NCI-H1048 (cell line): ENCODE results near the gene ST6GALNAC4.

ENCODE experiments used
- DNase-seq: peaks from one replicate; lab custom pipeline; 2025; lab: John Stamatoyannopoulos, UW

ST6GALNAC4 gene

DNA sequence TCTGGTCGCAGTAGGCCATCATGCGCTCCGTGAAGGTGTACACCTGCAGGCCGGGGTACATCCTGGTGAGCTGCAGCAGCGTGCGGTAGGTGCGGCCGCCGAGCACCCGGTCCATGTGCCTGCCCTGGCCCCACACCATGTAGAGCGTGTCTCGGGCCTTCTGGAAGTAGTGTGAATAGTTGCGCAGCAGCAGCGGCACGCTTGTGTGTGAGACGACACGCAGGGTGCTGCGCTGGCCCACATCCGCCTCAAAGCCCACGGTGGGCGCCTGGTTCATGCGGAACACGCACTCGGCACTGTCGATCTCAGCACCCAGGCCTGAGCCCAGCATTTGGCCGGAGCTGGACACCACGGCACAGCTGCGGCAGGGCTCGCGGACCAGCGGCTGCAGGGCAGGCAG is 4.5 kb downstream of the ST6GALNAC4 start:
- no peak for DNase-seq

DNA sequence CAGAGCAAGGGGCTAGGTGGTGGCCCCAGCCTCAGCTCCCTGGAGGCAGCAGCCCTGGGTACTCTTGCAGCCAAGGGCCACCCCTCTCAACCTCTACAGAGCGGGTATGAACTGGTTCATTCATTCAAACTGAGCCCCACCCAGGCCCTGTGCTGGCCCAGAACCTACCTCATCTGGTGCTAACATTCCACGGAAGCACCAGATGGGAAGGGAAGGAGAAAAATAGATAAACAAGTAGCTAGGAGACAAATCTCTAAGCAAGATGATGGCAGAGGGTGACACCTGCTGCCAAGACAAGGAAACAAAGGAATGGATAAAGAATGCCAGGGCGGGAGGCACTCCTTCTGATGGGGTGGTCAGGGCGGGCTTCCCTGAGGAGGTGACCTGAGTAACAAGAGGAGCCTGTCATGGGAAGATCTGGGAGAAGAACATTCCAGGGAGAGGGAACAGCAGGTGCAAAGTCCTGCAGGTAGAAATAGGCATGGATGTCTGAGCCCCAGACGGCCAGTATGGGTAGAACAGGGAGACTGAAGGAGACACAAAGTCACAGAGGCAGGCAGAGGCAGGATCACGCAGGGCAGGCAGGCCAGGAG is 6.1 kb downstream of the ST6GALNAC4 start:
- no peak for DNase-seq

DNA sequence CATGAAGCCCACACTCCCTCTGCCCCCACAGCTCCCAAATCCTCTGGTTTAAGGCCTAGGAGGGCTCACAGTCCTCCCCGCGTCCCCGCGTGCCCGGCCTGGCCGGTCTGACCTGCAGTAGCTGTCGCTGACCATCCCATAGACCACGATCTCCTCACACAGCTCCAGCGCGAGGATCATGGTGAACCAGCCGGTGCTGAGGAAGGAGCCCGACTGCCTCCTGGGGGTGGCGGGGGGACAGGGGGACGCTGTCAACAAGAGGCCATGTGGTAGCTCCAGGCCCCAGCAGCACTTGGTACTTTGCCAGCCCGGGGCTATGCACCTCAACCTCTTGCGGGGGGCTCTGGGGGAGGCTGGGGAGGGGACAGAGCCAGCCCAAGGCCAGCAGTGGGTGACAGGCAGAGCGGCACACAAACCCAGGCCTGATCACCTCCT is 7.0 kb downstream of the ST6GALNAC4 start:
- no peak for DNase-seq

DNA sequence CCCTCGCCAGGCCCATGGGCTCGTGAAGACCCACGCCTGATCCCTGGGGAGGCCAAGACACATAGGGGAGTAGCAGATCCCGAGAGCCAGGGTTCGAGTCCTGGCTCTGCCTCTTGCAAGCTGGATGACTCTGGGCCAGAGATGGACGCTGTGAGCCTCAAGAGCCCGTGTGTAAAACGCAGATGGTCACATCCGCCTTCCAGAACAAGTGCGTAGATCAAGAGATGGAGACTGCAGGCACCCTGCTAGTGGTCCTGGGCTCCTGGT is 8.2 kb downstream of the ST6GALNAC4 start:
- DNase-seq: no peak

DNA sequence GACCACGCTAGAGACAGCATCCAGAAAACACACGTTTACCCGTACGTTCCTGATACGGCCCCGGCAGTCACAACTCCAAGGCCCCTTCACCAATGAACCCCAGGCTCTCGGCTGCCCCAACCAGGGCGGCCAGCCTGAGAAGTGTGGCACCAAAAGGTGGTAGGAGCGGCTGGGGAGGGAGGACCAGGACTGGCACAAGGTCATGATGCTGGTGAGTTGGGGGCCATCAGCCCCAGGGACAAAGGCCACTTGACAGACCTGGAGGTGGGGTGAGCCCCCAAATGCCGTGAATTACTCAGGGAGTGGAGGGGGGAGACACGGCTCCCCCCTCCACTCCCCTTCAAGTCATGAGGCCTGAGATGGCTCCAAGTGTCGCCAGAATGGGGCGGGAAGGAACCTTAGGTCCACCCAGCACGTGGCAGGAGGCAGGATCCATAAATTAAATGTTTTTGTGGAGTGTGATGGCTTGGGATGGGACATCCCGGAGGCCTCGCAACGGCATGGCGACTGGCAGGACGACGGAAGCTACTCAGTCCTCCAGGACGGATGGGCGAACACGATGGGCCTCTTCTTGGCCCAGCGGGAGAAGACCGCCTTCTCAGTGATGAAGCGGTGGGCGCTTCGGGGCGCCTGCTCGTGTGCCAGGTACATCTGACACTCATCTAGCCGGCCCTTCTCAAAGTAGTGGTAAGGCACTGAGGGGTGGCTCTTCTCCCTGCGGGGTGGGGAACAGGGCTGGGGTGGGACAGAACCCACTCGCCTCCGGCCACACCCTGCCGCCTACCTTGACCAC is 8.8 kb downstream of the ST6GALNAC4 start:
- DNase-seq: no peak

DNA sequence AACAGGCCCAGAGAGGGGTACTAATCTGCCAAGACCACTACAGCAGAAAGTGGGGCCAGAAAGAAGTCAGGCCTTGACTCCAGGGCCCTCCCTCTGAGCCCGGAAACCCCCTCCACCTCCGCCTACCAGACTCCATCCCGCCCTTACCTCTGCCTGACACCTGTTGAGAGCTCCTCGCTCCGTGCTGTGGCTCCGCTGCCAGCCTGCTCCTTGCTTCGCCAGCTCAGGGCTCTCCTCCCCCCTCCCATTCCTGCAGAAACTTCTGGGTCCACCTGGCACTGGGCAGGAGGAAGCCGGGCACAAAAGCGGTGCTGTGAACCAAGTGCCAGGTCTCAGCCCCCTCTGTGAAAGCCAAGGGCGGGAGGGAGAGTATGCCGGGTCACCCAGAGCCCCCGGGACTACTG is 11.1 kb downstream of the ST6GALNAC4 start:
- no peak for DNase-seq

DNA sequence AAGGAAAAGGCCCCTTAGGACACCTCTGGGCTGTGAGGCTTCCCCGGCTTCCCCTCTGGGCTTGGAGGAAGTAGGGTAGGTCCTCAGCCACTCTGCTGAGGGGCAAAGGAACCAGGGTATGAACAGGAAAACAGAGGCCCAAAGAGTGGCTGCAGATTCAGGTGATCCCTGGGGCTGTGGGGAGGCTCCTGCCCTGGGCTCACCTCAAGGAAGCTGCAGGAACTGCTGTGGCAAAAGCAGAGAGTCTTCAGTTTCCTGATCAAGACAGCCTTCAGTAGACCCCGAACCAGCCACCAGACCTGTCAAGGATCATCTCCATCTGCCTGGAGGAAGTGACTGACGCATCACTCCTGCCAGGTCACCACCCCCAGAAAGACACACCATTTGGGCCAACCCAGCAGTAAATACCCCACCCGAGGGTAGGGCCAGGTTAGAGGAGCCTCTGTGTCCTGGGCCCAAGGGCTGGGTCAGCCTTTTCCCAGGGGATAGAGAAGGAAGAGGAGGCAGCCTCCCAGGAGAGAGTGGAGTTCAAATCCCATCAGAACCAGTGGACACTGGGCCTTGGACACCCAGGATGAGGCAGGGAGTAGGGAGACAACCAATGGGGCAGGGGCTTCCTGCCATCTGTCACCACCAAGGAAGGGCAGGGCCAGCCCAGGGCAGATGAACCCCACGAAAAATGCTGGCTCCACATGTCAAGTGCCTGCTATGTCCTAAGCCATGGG is 11.7 kb downstream of the ST6GALNAC4 start:
- DNase-seq: no peak

DNA sequence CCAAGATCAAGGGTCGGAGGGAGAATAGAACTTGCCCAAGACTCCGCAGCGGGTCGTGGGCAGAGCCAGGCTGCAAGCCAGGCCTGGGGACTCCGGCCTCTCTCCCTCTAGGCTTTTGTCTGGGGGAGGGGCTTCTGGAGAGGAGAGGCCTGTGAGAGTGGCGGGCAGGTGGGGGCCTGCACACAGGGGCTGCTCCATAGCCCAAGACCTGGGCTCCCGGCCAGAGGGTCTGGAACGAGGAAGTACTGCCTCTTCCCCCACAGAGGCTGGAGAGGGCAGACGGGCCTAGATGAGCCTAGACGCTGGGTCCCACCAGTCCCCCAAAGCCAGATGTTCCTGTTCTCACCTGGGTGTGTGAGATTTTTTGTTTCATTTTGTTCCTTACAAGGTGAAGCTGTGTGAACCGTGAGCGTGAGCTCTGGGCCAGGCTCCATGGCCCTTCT is 12.3 kb downstream of the ST6GALNAC4 start:
- no peak for DNase-seq

DNA sequence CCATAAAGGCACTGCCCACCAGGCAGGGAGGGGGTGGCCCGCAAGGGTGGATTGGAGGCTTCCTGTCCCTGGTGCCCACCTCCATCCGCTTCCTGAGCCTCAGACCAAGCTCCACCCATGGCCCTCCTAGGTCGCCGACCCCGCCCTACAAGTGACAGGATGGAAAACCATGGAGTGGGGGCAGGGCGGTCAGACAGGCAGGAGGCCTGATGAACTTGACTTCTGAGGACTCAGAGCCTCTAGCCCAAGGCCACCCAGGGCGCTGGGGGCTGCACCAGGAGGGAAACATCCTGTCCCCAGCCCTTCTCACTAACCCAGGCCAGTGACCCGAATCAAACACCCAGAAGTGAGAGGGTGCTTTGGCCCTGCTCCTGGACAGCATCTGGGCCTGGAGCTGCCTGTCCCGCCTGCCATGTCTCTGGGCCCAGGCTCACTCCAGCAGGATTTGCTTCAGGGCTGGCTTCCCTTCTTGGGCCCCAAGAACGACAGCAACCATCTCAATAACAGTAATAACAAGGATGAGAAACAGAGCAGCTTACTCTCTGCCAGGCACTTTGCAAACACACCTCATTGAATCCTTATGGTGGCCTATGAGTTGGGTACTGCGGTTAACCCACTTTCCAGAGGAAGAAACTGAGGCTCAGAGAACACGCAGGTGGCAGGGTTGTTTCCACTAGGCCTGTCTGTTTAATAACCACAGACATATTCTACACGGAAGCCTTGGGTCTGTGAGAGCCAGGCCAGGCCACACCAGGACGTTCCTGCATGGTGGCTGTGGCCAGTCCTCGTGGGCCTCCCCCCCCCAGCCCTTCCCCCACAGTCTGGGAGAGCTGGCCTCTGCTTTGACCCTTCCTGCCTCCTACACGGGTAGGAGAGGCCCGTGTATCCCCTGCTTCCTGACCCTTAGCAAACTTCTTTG is 13.0 kb downstream of the ST6GALNAC4 start:
- no peak for DNase-seq

DNA sequence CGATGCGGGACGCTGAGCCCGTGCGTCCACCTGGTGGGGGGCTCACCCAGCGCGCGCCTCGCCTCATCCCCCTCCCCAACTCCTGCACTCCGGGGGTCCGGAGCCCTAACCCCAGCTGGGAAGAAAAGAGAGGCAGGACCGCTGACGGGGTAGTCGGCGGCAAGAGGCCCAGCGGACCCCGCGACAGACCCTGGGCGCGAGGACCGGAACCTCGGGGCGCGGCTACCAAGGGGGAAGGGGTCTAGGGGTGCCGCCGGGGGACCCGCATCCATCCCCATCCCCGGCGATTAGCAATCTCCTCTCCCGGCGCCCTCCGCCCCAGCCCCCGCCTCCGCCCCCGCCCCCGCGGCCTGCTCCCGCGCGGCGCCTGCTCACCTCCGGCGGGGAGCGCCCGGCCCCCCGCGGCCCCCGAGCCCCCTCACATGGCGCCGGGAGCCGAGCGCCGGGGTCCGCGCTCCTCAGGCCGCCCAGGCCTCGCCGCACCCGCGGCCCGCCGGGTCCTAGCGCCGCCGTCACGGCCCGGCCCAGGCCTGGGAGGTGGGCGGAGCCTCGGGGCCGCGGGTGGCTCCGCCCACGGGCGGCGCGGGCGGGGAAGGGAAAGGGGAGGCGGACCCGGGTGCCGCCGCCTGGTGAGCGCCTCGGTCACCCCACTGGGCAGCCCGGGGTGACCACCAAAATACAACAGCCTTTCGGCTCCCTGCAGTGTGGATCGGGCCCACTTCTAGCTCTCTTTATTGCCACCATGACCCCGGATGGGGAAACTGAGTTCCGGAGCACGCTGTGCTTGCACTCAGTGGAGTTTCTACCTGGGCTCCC is 17.5 kb downstream of the ST6GALNAC4 start, which contains the start of gene ST6GALNAC6:
ST6GALNAC6 (minus strand) TSS at position 476 of the 816 bp plus-strand sequence. CDS start 1,622 bp downstream, outside the sequence.
- DNase-seq: peak; percentile 34

DNA sequence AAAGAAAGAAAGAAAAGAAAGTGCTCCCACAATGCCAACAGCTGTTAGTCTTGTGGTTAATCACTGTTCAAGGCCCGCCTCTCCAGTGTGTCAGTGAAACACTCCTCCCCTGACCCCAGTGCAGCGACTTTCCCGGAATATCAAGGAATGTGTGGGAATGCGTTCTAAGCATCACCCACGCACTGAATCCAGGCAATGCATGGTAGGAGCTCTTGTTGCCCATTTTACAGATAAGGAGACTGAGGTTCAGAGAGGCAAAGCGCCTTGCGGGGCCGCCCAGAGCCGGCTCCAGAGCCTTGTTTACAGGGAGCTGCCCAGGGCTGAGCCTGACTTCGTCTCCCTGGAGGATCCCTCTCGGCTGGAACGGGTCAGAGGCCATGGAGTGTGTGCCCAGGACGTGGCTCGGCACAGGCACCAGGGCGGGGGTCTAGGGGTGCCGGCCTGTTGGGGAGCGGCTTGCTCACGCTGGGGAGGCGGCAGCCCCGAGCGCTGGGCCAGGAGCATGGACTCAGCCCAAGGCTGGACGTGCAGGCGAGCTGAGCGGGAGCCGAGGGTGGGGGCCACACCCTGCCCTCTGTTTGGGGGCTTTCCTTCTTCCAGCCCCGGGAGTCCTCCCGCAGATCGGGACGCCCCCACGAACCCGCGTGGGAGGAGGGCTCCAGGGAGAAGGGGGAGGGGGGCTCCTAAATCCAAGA is 18.3 kb downstream of the ST6GALNAC4 start:
- no peak for DNase-seq

DNA sequence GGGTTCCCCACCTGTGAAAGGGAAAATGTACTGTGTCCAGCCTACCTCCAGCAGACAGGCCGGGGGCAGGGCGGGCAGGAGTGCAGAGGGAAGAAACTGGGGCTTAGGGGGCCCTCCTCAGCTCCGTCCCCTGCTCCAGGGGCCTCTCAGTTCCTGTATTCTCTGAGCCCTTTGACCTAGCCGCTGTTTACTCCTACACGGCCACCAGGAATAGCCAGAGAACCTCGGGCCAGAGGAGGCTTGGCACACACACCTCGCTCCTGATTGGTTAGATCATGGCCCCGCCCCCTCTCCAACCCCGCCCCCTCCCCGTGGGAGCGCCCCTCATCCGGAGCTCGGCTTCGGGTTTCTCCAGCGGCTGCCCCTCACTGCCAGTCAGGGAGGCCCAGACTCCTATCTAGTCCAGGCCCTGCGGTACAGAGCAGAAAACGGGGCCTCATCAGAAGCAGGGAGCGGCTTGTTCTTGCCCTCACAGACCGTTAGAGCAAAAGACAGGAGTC is 19.6 kb downstream of the ST6GALNAC4 start:
- peak; percentile 64 for DNase-seq

DNA sequence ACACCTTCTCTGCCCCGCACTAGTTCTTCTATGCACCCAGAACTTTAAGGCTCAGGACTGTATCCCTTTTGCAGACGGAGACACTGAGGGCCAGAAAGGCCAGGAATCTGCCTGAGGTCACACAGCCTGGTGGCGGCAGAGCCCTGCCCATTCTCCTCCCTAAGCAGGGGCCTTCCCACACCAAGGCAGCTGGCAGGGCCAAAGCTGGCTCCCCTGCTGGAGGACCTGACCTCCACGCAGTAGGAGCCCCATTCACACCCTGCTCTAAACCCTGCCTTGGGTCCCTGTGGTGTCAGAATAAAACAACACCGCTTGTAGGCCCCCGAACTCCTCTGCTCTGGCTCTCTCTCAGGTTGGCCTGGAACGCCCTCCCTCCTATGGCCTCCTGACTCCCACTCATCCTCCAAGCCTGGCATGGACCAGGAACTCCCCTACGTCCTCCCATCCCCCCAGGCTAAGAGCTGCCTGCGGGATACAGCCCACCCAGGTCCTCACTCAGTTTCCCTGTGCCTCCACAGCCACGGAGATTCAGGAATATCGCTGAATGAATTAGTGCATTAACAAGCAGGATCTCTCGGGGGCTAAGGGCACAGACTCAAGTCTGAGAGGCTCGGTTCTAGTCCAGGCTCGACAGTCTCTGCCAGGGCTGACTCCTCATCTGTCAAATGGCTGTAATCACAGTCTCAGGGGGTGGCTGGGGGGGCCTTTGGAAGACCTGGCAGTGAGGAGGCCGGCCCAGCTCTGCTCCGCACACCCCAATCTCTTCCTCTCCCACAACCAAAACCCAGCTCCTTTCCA is 20.2 kb downstream of the ST6GALNAC4 start:
- DNase-seq: no peak

DNA sequence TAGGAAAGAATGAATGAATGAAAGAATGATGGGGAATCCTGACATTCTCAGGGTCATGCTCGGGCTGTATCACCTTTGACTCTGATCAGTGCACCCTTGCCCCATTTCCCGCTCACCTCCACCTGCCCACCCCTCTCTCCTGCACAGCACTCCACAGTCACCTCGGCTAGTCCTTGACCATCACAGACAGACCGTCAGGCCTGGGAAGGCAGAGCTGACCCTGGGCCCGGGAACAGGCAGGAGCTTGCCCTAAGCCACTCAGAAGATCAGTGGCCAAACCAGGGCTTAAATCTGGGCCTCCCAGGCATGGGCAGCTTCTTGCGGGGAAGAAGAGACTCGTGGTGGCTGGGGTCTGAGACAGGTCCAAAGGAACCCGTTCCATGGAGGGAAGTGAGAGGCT is 21.0 kb downstream of the ST6GALNAC4 start:
- DNase-seq: no peak

DNA sequence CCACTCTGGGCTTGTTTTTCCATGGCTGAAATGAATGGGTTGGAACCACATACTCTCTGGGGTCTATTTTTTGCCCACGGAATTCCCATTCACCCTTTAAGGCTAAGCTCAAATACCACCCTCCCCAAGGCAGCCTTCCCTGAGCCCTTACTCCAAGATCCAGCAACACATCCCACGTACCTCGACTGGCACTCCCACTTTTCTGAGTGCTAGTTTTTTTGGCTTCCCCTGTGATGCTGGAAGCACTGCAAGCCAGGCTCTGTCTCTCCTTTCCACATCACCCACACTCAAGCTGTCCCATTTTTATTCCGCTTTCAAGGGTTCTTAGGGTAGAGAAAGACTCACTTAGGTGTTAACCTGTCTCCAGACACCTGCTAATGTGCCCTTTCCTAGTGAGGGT is 23.4 kb downstream of the ST6GALNAC4 start:
- DNase-seq: no peak

DNA sequence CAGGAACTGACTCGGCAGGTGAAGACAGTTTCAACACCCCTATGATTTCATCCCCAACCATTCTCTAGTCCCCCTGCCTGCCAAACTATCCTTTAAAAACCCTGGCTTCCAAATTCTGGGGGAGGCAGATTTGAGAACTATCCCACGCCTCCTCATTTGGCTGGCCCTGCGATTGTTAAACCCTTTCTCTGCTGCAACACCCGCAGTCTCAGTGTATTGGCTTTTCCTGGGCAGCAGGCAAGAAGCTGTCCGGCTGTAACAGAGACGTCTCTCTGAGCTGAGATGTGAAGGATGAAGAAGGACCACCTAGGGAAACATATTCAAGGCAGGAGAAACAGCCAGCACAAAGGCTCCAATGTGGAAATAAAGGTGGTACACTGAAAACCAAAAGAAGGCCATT is 24.0 kb downstream of the ST6GALNAC4 start:
- no peak for DNase-seq

DNA sequence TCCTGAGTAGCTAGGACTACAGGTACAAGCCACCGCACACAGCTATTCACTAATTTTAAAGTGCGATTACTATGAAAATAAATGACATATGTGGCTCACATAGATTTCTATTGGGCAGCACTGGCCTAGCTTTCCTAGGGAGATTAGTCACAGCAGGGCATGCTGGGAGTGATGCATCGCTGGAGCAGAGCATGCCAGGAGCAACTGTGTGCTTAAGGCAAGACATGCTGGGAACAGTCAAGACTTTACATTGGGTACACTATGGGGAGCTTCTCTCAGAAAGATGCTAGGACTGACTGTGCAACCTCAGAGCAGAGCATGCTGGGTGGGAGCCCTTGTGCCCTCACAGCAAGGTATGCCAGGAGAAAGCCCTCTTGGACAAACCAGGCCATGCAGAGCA is 26.8 kb downstream of the ST6GALNAC4 start:
- DNase-seq: no peak

DNA sequence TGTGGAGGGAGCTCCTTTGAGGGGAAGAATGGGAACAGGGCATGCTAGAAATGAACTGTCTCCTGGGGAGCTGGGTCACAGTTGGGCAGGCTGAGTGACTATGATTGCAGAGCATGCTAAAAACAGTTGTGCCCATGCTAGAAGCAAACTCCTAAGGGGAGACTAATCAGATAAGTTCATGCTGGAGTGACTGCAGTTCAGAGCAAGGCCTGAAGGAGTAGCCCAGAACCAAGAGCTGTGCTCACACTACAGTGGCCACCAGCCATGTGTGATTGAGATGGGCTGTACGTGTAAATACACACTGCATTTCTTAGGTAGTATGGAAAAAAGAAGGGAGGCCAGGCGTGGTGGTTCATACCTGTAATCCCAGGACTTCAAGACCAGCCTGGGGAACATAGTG is 29.0 kb downstream of the ST6GALNAC4 start:
- no peak for DNase-seq

DNA sequence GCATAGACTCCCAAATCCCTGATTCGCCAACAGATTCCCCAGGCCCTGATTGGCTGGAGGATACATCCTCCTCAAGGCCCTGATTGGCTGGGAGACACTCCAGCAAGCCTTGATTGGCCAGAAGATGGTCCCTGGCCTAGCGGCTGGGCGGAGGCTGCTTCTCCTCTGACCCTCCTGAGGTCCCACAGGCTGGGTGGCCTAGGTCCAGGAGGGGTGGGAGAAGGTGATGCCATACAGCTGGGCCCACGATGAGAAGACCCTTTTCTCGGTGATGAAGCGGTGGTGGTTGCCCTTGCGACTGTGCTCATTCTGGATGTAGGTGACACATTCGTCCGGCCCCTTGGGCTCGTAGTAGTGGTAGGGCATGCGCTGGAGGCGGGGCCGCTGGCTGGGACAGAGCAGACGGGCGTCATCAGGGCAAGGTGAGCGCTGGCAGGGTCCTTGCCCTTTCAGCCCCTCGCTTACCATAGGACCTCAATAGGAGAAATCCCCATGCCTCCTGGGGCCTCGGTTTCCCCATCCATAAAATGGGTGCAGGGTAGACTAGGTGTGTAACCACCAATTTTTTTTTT is 30.4 kb downstream of the ST6GALNAC4 start:
- no peak for DNase-seq
